Activated naive CD8-positive, alpha-beta T cell treated with anti-CD3 and anti-CD28 coated beads, Interleukin-2, amount 50 U/mL, for 24 hours (primary cell): ENCODE data around the gene FAM156B.
"Not testable (repeated sequence)": the region's sequence is repeated elsewhere in the genome, so short reads cannot be mapped to it uniquely, and the experiment has no call there.

Experiments used
- ATAC-seq: fragments of 150-1000 bp; cut with Tn5 transposase; one replicate; pipeline ENCODE4 v1.10.0; 2021
- DNase-seq: peaks from one replicate; pipeline ENCODE4 v3.0.0; 2021
- H3K27ac Mint-ChIP-seq: one replicate; pipeline ENCODE4 v1.8.0; 2021; ENCODE audit warnings: mild to moderate bottlenecking, mixed read lengths
- H3K27me3 Mint-ChIP-seq: one replicate; pipeline ENCODE4 v1.8.0; 2021; ENCODE audit warnings: mixed read lengths
- H3K36me3 Mint-ChIP-seq: one replicate; pipeline ENCODE4 v1.8.0; 2021; ENCODE audit warnings: low read depth, mixed read lengths
- H3K4me1 Mint-ChIP-seq: one replicate; pipeline ENCODE4 v1.8.0; 2021; ENCODE audit warnings: mixed read lengths
- H3K4me3 Mint-ChIP-seq: one replicate; pipeline ENCODE4 v1.8.0; 2021; ENCODE audit warnings: mild to moderate bottlenecking, moderate library complexity, mixed read lengths
- H3K9me3 Mint-ChIP-seq: one replicate; pipeline ENCODE4 v1.8.0; 2021; ENCODE audit warnings: mixed read lengths

FAM156B gene

GRCh38 chrX:52906072-52906471, 8.9 kb downstream of the FAM156B start:
- not testable (repeated sequence) for ATAC-seq, H3K27ac Mint-ChIP-seq, H3K27me3 Mint-ChIP-seq, DNase-seq, H3K36me3 Mint-ChIP-seq, H3K9me3 Mint-ChIP-seq, H3K4me1 Mint-ChIP-seq, H3K4me3 Mint-ChIP-seq

DNA sequence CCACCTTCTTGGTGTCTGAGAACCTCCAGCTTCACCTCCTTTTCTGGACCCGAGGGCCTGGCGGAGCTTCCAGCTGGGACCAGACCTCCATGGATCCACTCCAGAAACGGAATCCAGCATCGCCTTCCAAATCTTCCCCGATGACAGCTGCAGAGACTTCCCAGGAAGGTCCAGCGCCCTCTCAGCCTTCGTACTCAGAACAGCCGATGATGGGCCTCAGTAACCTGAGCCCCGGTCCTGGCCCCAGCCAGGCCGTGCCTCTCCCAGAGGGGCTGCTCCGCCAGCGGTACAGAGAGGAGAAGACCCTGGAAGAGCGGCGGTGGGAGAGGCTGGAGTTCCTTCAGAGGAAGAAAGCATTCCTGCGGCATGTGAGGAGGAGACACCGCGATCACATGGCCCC, 10.0 kb downstream of the FAM156B start:
- H3K4me1 Mint-ChIP-seq, H3K27me3 Mint-ChIP-seq, H3K27ac Mint-ChIP-seq, ATAC-seq, DNase-seq, H3K36me3 Mint-ChIP-seq, H3K9me3 Mint-ChIP-seq, H3K4me3 Mint-ChIP-seq: not testable (repeated sequence)

GRCh38 chrX:52907900-52908299, 10.8 kb downstream of the FAM156B start:
- H3K4me3 Mint-ChIP-seq, H3K27me3 Mint-ChIP-seq, H3K36me3 Mint-ChIP-seq: not testable (repeated sequence)

DNA sequence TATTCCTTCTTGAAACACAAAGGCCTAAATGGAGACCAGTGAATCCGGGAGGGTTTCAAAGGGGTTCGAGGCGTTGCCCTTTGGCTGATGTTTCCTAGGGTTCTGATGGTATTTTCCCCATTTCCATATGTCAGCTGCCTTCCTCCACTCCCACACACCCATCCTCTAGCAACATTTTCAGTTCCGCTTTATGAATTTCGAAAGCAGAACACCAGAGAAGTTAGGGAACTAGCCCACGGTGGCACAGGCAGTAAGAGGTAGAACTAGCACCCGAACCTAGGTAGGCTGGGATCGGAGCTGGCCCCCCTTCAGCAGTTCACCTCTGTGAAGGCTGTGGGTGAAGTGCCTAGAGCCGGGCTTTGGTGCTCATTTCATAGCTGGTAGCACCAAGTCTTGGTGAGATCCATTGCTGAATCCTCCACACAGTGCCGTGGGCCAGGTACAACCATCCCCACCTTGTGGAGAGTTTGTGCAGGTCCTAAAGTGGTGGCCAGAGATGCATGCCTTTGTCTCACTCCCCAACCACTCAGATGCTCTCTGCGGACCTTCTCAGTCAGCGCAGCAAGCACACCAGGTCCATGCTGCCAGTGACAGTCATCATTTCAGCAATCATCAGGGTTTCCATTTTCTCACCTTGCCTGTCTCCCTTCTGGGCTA, 12.3 kb downstream of the FAM156B start:
- not testable (repeated sequence) for H3K4me3 Mint-ChIP-seq, DNase-seq, H3K9me3 Mint-ChIP-seq, H3K36me3 Mint-ChIP-seq, H3K4me1 Mint-ChIP-seq, H3K27me3 Mint-ChIP-seq, H3K27ac Mint-ChIP-seq, ATAC-seq

More at GRCh38 chrX:52907900-52908299, 10.8 kb downstream of the FAM156B start:
- not testable (repeated sequence) for DNase-seq, H3K4me1 Mint-ChIP-seq, H3K9me3 Mint-ChIP-seq, ATAC-seq, H3K27ac Mint-ChIP-seq

DNA sequence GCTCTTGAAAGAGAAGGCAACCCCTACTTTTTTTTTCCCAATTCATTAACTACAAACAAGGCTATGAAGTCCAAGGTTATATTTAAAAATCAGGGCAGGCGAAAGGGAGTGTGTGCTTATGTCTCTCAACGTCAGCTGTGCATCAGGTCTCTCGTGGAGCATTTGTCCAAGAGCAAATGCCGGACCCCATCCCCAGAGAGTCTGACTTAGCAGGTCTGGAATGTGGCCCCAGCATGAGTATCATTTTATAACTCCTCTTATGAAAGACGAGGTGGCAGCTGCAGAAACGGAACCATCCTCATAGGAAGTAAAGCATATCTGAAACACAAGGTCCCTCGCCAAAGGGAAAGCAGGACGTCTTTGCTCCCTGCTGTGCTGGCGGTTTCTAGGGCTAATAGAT, 16.6 kb downstream of the FAM156B start:
- H3K9me3 Mint-ChIP-seq, H3K27me3 Mint-ChIP-seq, H3K4me1 Mint-ChIP-seq, ATAC-seq, H3K4me3 Mint-ChIP-seq, H3K27ac Mint-ChIP-seq, H3K36me3 Mint-ChIP-seq, DNase-seq: not testable (repeated sequence)

GRCh38 chrX:52914704-52915103, 17.6 kb downstream of the FAM156B start:
- H3K27ac Mint-ChIP-seq, H3K9me3 Mint-ChIP-seq, DNase-seq, H3K36me3 Mint-ChIP-seq, H3K4me1 Mint-ChIP-seq, H3K27me3 Mint-ChIP-seq, H3K4me3 Mint-ChIP-seq, ATAC-seq: not testable (repeated sequence)

DNA sequence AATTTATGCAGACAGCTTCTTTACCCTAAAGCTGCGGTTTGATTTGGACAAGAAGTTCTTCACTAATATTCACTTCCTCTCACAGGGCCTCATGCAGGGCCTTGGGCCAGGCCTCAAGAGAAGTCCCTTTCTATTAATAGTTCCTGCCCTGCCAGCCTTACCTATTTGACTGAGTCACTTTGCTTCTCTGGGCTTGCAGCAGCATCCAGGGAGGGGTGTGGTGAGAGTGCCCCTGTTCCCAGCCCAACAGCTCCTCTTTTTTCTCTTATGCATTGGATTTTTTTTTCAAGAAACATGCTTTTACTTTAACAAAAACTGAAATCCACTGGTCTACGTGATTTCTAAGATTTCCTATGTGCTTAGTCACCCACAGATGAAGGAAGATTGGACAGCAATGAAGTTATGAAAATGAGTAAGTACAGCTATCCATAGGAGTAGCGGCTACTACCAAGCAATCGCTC, 26.7 kb downstream of the FAM156B start:
- ATAC-seq (no peak), DNase-seq (no peak)
- no peaks in the 10 kb centered on the region for H3K36me3 Mint-ChIP-seq
- no peak overlapping the region for H3K27ac Mint-ChIP-seq
- H3K9me3 Mint-ChIP-seq: no peaks in the 10 kb centered on the region
- H3K4me1 Mint-ChIP-seq: peaks cover 26% of the 10 kb centered on the region
- peak overlapping the region; percentile 14 for H3K4me3 Mint-ChIP-seq
- H3K27me3 Mint-ChIP-seq: no peaks in the 10 kb centered on the region

GRCh38 chrX:52930214-52930613, 33.1 kb downstream of the FAM156B start:
- H3K27me3 Mint-ChIP-seq, H3K9me3 Mint-ChIP-seq, H3K27ac Mint-ChIP-seq, H3K4me3 Mint-ChIP-seq, ATAC-seq, DNase-seq, H3K36me3 Mint-ChIP-seq: not testable (repeated sequence)
- H3K4me1 Mint-ChIP-seq: peaks cover 20% of the 10 kb centered on the region

GRCh38 chrX:52933213-52933612, 36.1 kb downstream of the FAM156B start:
- no peaks in the 10 kb centered on the region for H3K9me3 Mint-ChIP-seq
- H3K4me1 Mint-ChIP-seq: peaks cover 16% of the 10 kb centered on the region
- ATAC-seq: no peak
- H3K27me3 Mint-ChIP-seq: no peaks in the 10 kb centered on the region
- no peak for DNase-seq
- no peak overlapping the region for H3K4me3 Mint-ChIP-seq
- peaks cover 1% of the 10 kb centered on the region for H3K36me3 Mint-ChIP-seq
- H3K27ac Mint-ChIP-seq: no peak overlapping the region

DNA sequence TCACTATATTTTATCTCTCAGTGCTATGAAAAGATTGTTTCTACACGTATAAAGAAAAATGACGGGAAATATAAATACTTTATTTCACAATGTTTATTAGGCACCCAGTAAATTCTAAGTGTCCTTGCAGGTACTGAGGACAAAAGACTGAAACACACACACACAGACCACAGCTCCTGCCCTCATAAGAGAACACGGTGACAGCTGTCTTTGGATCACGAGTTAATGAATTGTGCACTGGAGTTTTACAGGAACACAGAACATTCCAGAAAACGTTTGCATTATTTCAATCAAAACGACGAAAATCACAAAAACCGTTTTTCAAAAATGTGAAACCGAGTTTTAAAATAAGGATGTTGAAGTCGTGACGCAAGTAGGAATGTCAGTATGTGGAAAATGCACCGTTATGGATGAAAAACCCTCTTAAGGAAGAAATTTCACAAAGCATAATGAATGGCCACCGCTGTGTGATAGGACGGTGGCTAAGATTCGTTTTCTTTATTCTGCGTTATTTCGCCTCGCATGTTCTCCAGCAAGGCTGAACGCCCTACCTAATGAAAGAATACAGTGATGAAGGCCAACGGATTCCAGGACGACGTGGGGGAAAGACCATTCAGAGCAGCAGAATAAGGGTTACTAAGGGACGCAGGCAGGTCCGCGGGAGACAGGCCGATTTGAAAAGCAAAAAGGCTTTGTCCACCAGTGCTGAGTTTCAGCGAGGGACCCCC, 37.0 kb downstream of the FAM156B start:
- Mint-ChIP-seq H3K27me3 (no peaks in the 10 kb centered on the region), H3K9me3 (no peaks in the 10 kb centered on the region), H3K36me3 (peaks cover 1% of the 10 kb centered on the region), H3K4me1 (peaks cover 16% of the 10 kb centered on the region), H3K4me3 (peak overlapping the region; percentile 93), H3K27ac (peak overlapping the region; percentile 99)
- DNase-seq (no peak), ATAC-seq (no peak)

GRCh38 chrX:52934704-52935469, 37.8 kb downstream of the FAM156B start:
- Mint-ChIP-seq H3K36me3 (peaks cover 1% of the 10 kb centered on the region), H3K4me3 (peak overlapping the region; percentile 93), H3K27me3 (no peaks in the 10 kb centered on the region), H3K4me1 (peaks cover 16% of the 10 kb centered on the region), H3K9me3 (no peaks in the 10 kb centered on the region), H3K27ac (peak overlapping the region; percentile 99)
- ATAC-seq (peak; percentile 93), DNase-seq (peak; percentile 88)

DNA sequence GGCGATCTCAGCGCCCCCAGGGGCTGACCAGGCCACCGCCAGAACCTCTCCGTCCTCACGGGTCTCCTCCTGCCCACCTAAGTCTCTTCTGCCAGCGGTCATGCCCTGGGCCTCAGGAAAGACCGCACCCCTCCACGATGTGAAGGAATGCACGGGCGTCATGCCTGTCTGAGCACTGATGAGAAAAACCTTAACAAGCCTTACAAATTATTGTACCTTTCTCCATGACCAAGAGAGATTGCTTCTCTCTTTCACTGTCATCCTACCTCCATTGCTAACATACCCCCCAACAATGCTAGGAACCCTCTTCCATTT, 38.3 kb downstream of the FAM156B start:
- not testable (repeated sequence) for H3K36me3 Mint-ChIP-seq, H3K9me3 Mint-ChIP-seq, H3K27me3 Mint-ChIP-seq, DNase-seq, ATAC-seq
- peak overlapping the region; percentile 99 for H3K27ac Mint-ChIP-seq
- peaks cover 16% of the 10 kb centered on the region for H3K4me1 Mint-ChIP-seq
- peak overlapping the region; percentile 93 for H3K4me3 Mint-ChIP-seq

- not testable (repeated sequence) for H3K27me3 Mint-ChIP-seq, H3K4me3 Mint-ChIP-seq, ATAC-seq, DNase-seq, H3K9me3 Mint-ChIP-seq, H3K36me3 Mint-ChIP-seq, H3K27ac Mint-ChIP-seq, H3K4me1 Mint-ChIP-seq
Measured at GRCh38 chrX:52940704-52941103, 43.6 kb downstream of the FAM156B start.

- H3K27ac Mint-ChIP-seq, DNase-seq, H3K4me3 Mint-ChIP-seq, H3K4me1 Mint-ChIP-seq, ATAC-seq, H3K9me3 Mint-ChIP-seq, H3K36me3 Mint-ChIP-seq, H3K27me3 Mint-ChIP-seq: not testable (repeated sequence)
Measured at GRCh38 chrX:52941728-52942127, 44.6 kb downstream of the FAM156B start.
